ENCODE measurements around the gene NADK.
A peak's percentile ranks its signal among the peaks of the same experiment; 100 is the strongest.
"Not testable (repeated sequence)": the region's sequence is repeated elsewhere in the genome, so short reads cannot be mapped to it uniquely, and the experiment has no call there.

Gene NADK

DNA sequence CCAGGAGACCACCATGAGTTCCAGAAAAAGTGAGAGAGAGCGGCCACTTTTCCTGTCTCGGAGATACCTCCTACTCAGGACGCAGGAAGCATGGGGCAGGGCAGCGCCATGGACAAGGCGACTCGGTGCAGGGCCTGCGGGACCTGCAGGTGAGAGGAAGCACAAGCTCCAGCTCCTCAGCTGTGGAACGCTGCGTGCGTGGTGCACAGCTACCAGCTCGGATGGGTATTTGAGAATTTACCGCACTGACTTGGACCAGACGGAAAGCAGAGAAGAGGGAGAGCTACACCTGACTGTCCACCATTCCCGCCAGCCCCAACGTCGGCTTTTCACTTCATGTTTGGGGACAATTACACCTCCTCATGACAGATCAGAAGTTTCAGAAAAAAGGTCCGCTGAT is 45.9 kb downstream of the NADK start:
- H3K4me3 ChIP-seq (ENCODE audit: low read depth, low read length) = no peak overlapping the region
- TF ChIP-seq, protein P1, sequence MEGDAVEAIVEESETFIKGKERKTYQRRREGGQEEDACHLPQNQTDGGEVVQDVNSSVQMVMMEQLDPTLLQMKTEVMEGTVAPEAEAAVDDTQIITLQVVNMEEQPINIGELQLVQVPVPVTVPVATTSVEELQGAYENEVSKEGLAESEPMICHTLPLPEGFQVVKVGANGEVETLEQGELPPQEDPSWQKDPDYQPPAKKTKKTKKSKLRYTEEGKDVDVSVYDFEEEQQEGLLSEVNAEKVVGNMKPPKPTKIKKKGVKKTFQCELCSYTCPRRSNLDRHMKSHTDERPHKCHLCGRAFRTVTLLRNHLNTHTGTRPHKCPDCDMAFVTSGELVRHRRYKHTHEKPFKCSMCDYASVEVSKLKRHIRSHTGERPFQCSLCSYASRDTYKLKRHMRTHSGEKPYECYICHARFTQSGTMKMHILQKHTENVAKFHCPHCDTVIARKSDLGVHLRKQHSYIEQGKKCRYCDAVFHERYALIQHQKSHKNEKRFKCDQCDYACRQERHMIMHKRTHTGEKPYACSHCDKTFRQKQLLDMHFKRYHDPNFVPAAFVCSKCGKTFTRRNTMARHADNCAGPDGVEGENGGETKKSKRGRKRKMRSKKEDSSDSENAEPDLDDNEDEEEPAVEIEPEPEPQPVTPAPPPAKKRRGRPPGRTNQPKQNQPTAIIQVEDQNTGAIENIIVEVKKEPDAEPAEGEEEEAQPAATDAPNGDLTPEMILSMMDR (IDR thresholded peaks at IDR 0.05; ENCODE audit: control insufficient read depth, extremely low read depth, insufficient read depth) = no peak
- DNase-seq (ENCODE audit: low read depth) = no peak

DNA sequence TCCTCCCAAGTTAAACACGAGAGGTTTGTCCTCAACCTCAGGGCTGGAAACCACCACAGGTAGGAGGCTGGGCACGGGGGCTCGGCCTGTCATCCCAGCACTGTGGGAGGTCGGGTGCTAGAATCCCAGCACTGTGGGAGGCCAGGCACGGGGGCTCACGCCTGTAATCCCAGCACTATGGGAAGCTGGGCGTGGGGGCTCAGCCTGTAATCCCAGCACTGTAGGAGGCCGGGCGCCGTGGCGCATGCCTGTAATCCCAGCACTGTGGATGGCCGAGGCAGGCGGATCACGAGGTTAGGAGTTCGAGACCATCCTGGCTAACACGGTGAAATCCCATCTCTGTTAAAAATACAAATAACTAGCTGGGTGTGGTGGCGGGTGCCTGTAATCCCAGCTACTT is 47.4 kb downstream of the NADK start:
- DNase-seq (ENCODE audit: low read depth) = no peak
- TF ChIP-seq, protein P1 (IDR thresholded peaks at IDR 0.05; ENCODE audit: control insufficient read depth, extremely low read depth, insufficient read depth) = no peak
- no peak overlapping the region for H3K4me3 ChIP-seq (ENCODE audit: low read depth, low read length)

DNA sequence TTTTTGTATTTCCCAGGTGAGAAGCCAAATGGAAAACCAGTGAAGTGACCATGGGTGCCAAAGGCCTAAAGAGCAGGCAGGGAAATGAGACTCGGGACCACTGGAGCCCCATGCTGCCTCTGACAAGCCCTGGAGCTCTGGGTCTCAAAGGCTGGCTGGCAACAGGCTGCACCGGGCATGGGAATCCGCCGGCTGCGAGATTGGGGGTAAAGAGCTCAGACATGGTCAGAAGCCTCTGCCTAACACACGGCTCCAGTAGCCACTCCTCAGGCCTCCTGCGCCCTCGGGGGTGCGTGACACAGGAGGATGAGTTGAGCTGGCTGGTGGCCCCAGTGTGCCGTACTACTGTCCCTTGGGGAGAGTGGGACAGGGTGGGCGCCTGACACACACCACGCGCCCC is 48.0 kb downstream of the NADK start:
- not testable (repeated sequence) for H3K4me3 ChIP-seq (ENCODE audit: low read depth, low read length); DNase-seq (ENCODE audit: low read depth)

DNA sequence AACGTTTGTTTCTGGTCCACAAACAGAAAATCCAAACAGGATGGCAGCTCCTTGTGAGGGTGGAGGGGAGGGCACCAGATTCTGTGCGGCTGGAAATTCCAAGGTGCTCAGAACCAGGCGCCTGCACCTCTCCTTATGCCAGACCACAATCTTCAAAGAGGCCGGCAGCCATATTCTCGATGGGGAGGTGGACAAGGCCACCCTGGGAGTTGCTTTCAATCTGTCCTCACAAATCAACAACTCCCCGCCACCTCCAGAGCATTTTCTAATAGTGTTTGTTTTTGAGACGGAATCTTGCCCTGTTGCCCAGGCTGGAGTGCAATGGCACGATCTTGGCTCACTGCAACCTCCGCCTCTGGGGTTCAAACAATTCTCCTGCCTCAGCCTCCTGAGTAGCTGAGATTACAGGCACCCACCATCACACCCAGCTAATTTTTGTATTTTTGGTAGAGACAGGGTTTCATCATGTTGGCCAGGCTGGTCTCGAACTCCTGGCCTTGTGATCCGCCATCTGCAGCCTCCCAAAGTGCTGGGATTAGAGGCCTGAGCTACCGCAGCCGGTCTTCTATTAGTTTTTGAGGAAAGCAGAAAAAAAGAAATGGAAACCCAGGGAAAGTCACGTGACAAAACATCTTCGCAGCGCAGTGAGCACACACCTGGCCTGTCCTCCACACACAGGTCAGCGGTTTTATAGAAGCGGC is 49.0 kb downstream of the NADK start:
- H3K4me3 ChIP-seq (ENCODE audit: low read depth, low read length); DNase-seq (ENCODE audit: low read depth): not testable (repeated sequence)

DNA sequence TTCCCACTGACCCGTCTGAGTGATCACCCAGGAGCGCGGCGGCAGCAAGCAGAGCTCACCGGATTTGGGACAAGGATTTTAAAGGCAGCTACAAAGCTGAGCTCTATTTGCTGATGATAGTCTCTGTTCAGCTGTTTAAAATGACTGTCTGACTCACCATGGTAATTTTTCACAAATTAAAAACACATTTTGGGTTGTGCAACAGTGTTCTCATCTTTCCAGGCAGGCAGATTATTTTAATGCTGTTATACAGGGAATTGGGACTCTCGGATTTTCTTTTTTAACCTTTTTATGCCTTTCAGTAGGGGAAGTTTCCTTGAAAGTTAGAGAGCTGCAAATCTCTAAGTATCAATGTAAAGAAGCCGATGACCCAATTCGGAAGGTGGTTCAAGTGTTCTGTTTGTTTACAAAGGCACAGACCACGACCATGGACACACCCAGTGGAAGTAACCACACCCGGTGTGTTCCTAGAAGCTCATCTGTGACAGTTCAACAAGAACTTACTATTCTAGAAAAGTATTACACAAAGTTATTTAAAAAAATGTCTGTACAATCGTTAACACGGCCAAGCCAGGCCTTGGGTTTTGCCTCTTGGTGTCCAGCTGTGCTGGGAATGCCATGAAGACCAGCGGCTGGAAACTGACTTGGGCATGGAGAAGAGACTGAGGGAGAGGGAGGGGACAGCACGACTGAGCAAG is 49.8 kb downstream of the NADK start:
- DNase-seq (ENCODE audit: low read depth); H3K4me3 ChIP-seq (ENCODE audit: low read depth, low read length): not testable (repeated sequence)

DNA sequence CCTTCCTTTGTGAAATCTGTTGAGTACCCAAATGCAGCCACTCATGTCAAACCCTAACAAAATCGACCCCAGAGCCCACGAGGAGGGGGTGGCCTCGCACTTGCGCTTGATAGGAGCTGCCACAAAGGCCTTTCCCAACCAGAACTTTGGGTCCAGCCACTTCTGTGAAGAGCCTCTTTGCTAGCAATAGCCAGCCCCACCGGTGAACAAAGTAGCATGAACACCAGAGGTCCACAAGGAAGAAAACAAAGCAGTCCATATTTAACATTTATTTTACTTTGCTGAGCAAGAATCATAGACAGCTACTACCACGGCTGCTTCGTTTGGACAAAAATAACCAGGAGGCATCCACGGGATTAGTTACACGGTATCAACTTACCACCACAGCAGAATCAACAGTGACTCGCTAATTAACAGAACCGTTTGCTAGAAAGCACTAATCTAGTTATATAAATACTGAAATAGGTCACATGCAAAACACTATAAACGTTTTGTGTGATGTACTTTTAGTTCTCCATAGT is 51.1 kb downstream of the NADK start:
- DNase-seq (ENCODE audit: low read depth) = not testable (repeated sequence)

DNA sequence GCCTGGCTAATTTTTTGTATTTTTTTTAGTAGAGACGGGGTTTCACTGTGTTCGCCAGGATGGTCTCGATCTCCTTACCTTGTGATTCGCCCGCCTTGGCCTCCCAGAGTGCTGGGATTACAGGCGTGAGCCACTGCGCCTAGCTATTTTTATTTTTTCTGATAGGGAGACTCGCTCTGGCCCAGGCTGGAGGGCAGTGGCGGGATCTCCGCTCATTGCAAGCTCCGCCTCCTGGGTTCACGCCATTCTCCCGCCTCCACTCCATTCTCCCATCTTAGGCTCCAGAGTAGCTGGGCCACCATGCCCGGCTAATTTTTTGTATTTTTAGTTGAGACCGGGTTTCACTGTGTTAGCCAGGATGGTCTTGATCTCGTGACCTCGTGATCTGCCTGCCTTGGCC is 52.2 kb downstream of the NADK start:
- not testable (repeated sequence) for DNase-seq (ENCODE audit: low read depth); H3K4me3 ChIP-seq (ENCODE audit: low read depth, low read length)

More for the DNA sequence above, 51.1 kb downstream of the NADK start:
- H3K4me3 ChIP-seq (ENCODE audit: low read depth, low read length) = not testable (repeated sequence)

DNA sequence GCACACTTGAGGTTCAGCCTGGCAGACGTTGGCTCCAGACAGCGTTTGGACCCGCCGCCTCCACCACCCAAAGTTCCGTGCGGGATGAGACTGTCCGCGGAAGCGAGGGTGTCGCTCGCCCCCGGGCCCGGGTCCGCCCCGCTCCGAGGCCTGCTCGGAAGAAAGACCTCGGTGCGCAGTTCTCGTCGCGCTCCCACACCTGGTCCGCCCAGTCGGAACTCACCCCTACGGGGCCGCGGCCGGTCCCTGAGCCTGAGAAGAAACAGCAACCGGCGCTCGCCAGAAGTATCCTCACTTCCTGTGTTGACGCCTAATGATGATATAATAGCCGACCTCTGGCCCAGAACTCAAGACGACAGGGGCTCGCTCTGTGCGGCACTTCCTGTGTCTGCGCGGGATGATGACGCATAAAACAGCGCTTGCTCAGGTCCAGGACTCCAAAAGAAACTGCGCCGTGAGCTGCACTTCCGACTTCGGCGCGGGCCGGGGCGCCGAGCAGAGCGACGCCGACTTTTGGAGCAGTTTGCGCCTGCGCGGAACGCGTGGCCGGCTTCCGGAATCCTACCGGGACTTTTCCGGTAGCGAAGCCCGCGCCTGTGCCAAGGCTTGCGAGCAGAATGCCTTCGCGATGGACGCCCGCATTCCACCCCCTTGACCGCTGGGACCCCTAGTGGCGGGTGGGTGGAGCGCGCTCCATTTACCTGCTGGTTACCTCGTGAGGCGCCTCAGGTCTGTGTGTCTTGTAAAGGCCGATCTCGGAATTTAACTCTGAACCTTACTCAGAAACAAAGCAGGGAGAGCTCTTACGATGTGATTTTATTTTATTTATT is 54.0 kb downstream of the NADK start, which contains the start of gene CDK11A:
CDK11A (minus strand) TSS at position 323 of the 830 bp plus-strand sequence. CDS start 1,539 bp downstream, outside the sequence.
- DNase-seq (ENCODE audit: low read depth) = peak; percentile 99
- peak within 1 kb of the TSS; percentile 68 for H3K4me3 ChIP-seq (ENCODE audit: low read depth, low read length)

DNA sequence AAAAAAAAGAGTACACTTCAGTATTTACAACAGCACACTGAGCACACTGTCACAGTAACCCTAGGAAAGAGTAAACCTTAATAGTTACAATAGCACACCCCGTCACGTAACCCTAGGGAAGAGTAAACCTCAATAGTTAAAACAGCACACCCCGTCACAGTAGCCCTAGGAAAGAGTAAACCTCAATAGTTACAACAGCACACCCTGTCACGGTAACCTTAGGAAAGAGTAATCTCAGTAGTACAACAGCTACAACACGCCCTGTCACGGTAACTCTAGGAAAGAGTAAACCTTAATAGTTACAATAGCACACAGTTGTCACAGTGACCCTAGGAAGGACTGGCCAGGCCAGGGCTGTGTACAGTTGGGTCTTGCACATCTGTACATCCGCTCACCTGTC is 57.1 kb downstream of the NADK start:
- no peak for DNase-seq (ENCODE audit: low read depth)
- TF ChIP-seq, protein P1 (IDR thresholded peaks at IDR 0.05; ENCODE audit: control insufficient read depth, extremely low read depth, insufficient read depth) = no peak
- no peak overlapping the region for H3K4me3 ChIP-seq (ENCODE audit: low read depth, low read length)

DNA sequence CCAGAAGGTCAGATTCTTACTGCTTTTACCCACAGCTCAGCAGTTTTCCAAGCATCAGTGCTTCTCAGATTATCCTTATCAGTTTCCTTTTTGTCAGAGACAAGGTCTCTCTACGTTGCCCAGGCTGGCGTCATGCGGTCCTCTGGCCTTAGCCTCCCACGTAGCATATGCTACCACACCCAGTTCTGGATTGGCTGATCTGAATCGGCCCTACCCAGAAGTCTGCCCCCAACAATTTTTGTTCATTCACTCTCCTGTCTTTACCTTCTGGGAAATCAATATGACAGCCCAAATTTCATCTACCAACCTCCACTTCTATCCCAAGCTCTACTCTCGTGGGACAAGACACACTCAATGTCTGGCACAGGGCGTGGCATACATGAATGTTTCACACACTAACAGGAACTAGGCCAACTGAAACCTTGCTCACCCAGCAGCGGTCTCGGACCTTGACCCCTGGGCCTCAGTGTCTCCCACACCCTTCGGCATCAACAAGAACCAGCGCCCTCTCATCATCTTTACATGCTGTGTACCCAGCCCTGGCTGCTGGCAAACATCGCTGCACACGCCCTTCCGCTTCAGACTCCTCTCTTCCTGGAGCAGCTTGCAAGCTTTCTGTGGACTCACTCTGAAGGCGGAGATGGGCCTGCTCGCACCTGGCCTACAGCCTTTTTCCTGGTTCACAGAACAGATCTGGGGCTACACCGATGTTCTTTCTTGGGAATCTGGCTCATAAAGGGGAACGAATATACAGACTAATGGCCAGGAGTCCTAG is 63.0 kb downstream of the NADK start:
- not testable (repeated sequence) for DNase-seq (ENCODE audit: low read depth); H3K4me3 ChIP-seq (ENCODE audit: low read depth, low read length)

DNA sequence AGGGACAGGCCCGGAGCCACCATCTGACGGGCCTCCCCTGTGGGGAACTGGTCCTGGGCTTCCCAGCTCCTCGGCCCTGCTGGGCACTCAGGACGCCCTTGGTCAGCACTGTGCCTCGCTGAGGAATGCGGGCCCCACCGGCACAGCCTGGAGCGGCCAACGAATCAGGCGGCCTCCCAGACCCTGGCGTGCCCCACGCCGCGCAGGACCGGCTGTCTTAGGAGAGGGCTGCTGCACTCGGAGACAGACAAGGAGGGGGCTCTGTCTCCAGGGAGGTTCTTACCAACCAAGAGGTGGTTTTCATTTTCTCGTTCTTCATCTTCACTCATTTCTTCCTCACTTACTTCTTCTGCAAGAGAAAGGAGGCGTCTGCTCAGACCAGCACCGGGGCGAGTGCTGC is 70.4 kb downstream of the NADK start:
- not testable (repeated sequence) for H3K4me3 ChIP-seq (ENCODE audit: low read depth, low read length); DNase-seq (ENCODE audit: low read depth)

DNA sequence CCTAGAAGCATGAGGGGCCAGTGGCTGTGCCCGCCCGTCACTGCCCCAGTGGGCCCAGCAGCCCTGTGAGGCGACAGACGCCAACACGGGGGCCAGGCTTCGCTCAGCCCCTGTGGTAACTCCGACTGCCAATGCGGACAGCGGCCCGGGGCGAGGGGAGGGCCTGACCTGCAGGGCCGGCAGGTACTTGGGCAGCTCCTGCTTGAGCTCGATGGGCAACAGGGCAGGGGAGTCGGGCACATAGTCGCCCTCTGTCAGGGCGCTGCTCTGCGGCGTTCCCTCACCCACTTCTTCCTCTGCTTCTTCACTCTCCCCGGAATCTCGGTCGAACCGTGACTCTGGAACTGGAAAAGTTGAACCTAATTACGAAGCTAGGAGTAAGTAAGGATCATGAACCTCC is 71.0 kb downstream of the NADK start:
- not testable (repeated sequence) for DNase-seq (ENCODE audit: low read depth); H3K4me3 ChIP-seq (ENCODE audit: low read depth, low read length)

DNA sequence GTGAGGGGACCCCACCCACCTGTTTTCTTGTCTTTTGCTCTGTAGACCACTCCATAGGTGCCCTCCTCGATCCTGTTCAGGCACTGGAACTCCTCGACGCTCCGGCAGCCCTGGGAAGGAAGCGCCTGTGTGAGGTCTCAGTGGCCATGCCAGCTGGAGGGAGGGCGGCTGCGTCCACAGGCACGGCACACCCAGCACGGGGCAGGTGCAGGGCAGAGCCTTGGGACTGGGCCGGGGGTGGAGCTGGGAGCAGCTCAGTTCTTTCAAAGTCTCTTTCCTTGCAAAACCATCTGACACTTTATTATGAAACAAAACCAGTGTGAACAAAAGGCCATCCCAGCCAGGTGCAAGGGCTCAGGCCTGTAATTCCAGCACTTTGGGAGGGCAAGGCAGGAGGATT is 72.6 kb downstream of the NADK start:
- DNase-seq (ENCODE audit: low read depth); H3K4me3 ChIP-seq (ENCODE audit: low read depth, low read length): not testable (repeated sequence)

DNA sequence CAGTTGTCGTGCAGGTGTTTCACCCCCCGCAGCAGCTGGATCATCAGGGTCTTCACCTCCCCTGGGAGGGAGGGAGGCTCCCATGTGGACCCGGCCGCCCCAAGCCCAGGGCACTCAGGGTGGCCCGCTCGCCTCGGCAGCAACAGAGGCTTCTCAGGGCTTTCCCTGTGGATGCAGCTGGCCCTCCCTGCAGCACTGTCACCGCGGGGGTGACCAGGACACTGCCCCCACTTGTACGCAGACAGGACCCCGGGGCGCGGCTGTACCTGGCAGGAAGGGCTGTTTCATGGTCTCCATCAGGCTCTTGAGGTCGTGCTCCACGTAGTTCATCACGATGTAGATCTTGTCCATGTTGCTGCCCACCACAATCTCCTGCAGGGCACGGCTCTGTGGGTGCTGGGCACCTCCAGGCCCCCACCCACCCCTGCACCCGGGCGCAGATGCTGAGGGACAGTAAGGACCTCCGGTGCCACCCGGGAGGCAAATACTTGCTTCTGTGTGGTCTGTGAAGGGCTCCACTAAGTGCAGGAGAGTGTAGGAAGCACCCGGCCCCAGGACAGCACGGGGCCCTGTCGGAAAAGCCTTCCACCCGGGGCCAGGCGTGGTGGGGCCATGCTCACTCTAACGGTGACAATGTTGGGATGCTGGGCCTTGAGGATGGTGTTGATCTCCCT is 73.8 kb downstream of the NADK start:
- not testable (repeated sequence) for DNase-seq (ENCODE audit: low read depth); H3K4me3 ChIP-seq (ENCODE audit: low read depth, low read length)
